Measurements from ENCODE around the gene PRKN. TPM values are rescaled to one million over a fixed set of nuclear protein-coding genes. Genes with fewer than 3 reads are reported as not detected.

The PRKN gene
- total and polyA plus RNA-seq, 2 experiments from 2014 or later, result 0.10 to 0.84 TPM

GRCh38 chr6:162621246-162621645 lies 106.3 kb downstream of the PRKN start:
- no peaks in the 10 kb centered on the region for H3F3A ChIP-seq (replicated peaks; ENCODE audit: low read depth)
- no peaks in the 10 kb centered on the region for H3K36me3 Mint-ChIP-seq (ENCODE audit: low read depth)
- no peak overlapping the region for H3K4me3 Mint-ChIP-seq
- no peaks in the 10 kb centered on the region for H3K9me3 Mint-ChIP-seq
- H3K4me2 ChIP-seq, result no peak overlapping the region
- H3K27me3 ChIP-seq (ENCODE audit: insufficient read depth), result no peaks in the 10 kb centered on the region
- no peaks in the 10 kb centered on the region for H4K20me1 ChIP-seq (replicated peaks; ENCODE audit: insufficient read depth)
- H3K79me2 ChIP-seq (replicated peaks; ENCODE audit: insufficient read depth), result no peaks in the 10 kb centered on the region
- H3K4me1 ChIP-seq (ENCODE audit: insufficient read depth), result peaks cover 13% of the 10 kb centered on the region
- H2AFZ ChIP-seq, result peak overlapping the region; percentile 64; the same call in 1 of the 2 replicates
- H3K27ac Mint-ChIP-seq, result no peak overlapping the region; the same call in 1 of the 2 replicates
- peaks cover 2% of the 10 kb centered on the region; the same call in 1 of the 2 replicates for H3K9me2 ChIP-seq (ENCODE audit: insufficient read depth)
- peaks cover 26% of the 10 kb centered on the region for H3K4me1 Mint-ChIP-seq
- H3K4me3 ChIP-seq, result no peak overlapping the region
- no peaks in the 10 kb centered on the region for H3K36me3 ChIP-seq (ENCODE audit: insufficient read depth)
- no peak for TF ChIP-seq STAT1 (IDR thresholded peaks at IDR 0.05; ENCODE audit: unreplicated experiment)
- no peak for TF ChIP-seq ZNF331 (CRISPR knock-in tag; IDR thresholded peaks at IDR 0.05; ENCODE audit: low read depth)
- TF ChIP-seq CREB1 (CRISPR knock-in tag; IDR thresholded peaks at IDR 0.05; ENCODE audit: low read depth), result no peak
- no peak for TF ChIP-seq ZNF114 (CRISPR knock-in tag; IDR thresholded peaks at IDR 0.05)
- no peak for TF ChIP-seq ETS1 (IDR thresholded peaks at IDR 0.05)
- TF ChIP-seq NANOG (IDR thresholded peaks at IDR 0.05; ENCODE audit: borderline replicate concordance), result no peak
- no peak for TF ChIP-seq ZNF462 (CRISPR knock-in tag; IDR thresholded peaks at IDR 0.05)
- TF ChIP-seq REST (IDR thresholded peaks at IDR 0.05; ENCODE audit: unreplicated experiment), result no peak
- peak; percentile 14 for DNase-seq (ENCODE audit: low spot score)
- peaks cover 2% of the 10 kb centered on the region for H3K27me3 Mint-ChIP-seq (ENCODE audit: insufficient read depth, low read depth, poor library complexity)
- peak; percentile 52 for ATAC-seq
- no peak overlapping the region for H3K27ac ChIP-seq (ENCODE audit: low read depth)

Measured in GM23338 (cell line).